ENCODE measurements around the gene FXYD7. TPM values are rescaled to one million over a fixed set of nuclear protein-coding genes. Genes with fewer than 3 reads are reported as not detected.

The FXYD7 gene
- total and polyA plus RNA-seq, 2 of the 13 experiments (the other 11 are each of a cell fraction or from before 2014, with no cell fraction given) = 0.55 TPM; not detected in 1

- TF ChIP-seq FOXA1 (IDR thresholded peaks at IDR 0.05) (no peak), FOXA1 (CRISPR knock-in tag; IDR thresholded peaks at IDR 0.05) (no peak), ZMYM2 (CRISPR knock-in tag; IDR thresholded peaks at IDR 0.05) (no peak), HMGXB4 (CRISPR knock-in tag; IDR thresholded peaks at IDR 0.05; ENCODE audit: borderline replicate concordance in 1 of 2, low read depth in 1 of 2) (no peak), SOX5 (CRISPR knock-in tag; IDR thresholded peaks at IDR 0.05; ENCODE audit: borderline replicate concordance) (no peak)
Observed at GRCh38 chr19:35202722-35203688, 60.0 kb downstream of the FXYD7 start (continued).

Small RNAs within 50 kb of the gene (small RNA-seq; reads per million reads assigned to genes)
- 0 reads per million in 3 experiments for gene AC020907.2 (ENCODE audit: insufficient read depth in 2 of 3, insufficient read length in 3 of 3, low read depth in 2 of 3, low replicate concordance in 1 of 3)

Other genes with a start within 250 kb of the FXYD7 start
- 4.4 and 6.2 TPM in 2 replicates for gene ZNF30, start 216.4 kb upstream of the FXYD7 start, total RNA-seq (2016; rRNA removed; fragmentation: Illumina TruSeq; extraction: Trizol)
- gene ZNF30, start 216.4 kb upstream of the FXYD7 start, polyA plus RNA-seq (2011; rRNA removed) = 2.1 and 2.3 TPM in 2 replicates
- 5.5 and 6.3 TPM in 2 replicates for gene ZNF792, start 179.0 kb upstream of the FXYD7 start, total RNA-seq (2016; rRNA removed; fragmentation: Illumina TruSeq; extraction: Trizol)
- gene ZNF792, start 179.0 kb upstream of the FXYD7 start, polyA plus RNA-seq (2011; rRNA removed) = 9.1 and 11.5 TPM in 2 replicates
- 8.0 and 14.7 TPM in 2 replicates for gene GRAMD1A, start 142.9 kb upstream of the FXYD7 start, total RNA-seq (2016; rRNA removed; fragmentation: Illumina TruSeq; extraction: Trizol)
- gene GRAMD1A, start 142.9 kb upstream of the FXYD7 start, polyA plus RNA-seq (2011; rRNA removed) = 171 and 181 TPM in 2 replicates
- gene SCN1B, start 112.8 kb upstream of the FXYD7 start, total RNA-seq (2016; rRNA removed; fragmentation: Illumina TruSeq; extraction: Trizol) = 1.5 and 2.7 TPM in 2 replicates
- gene SCN1B, start 112.8 kb upstream of the FXYD7 start, polyA plus RNA-seq (2011; rRNA removed) = 20.1 and 24.5 TPM in 2 replicates
- gene HPN, start 101.5 kb upstream of the FXYD7 start, total RNA-seq (2016; rRNA removed; fragmentation: Illumina TruSeq; extraction: Trizol) = 23.9 and 46.7 TPM in 2 replicates
- gene HPN, start 101.5 kb upstream of the FXYD7 start, polyA plus RNA-seq (2011; rRNA removed) = 261 and 364 TPM in 2 replicates
- gene FXYD3, start 27.4 kb upstream of the FXYD7 start, total RNA-seq (2016; rRNA removed; fragmentation: Illumina TruSeq; extraction: Trizol) = not detected in 2 replicates
- gene FXYD3, start 27.4 kb upstream of the FXYD7 start, polyA plus RNA-seq (2011; rRNA removed) = 4.9 and 5.5 TPM in 2 replicates
- gene LGI4, start 8.2 kb upstream of the FXYD7 start, total RNA-seq (2016; rRNA removed; fragmentation: Illumina TruSeq; extraction: Trizol) = not detected in 2 replicates
- gene LGI4, start 8.2 kb upstream of the FXYD7 start, polyA plus RNA-seq (2011; rRNA removed) = 2.8 and 4.2 TPM in 2 replicates
- gene FXYD1, start 4.4 kb upstream of the FXYD7 start, total RNA-seq (2016; rRNA removed; fragmentation: Illumina TruSeq; extraction: Trizol) = not detected in 2 replicates
- gene FXYD1, start 4.4 kb upstream of the FXYD7 start, polyA plus RNA-seq (2011; rRNA removed) = 27.0 and 31.2 TPM in 2 replicates
- not detected in 2 replicates for gene FXYD5, start 11.5 kb downstream of the FXYD7 start, total RNA-seq (2016; rRNA removed; fragmentation: Illumina TruSeq; extraction: Trizol)
- 0.65 and 0.91 TPM in 2 replicates for gene FXYD5, start 11.5 kb downstream of the FXYD7 start, polyA plus RNA-seq (2011; rRNA removed)
- not detected in 2 replicates for gene FAM187B, start 85.5 kb downstream of the FXYD7 start, total RNA-seq (2016; rRNA removed; fragmentation: Illumina TruSeq; extraction: Trizol)
- gene FAM187B, start 85.5 kb downstream of the FXYD7 start, polyA plus RNA-seq (2011; rRNA removed) = not detected in 2 replicates
- gene LSR, start 105.7 kb downstream of the FXYD7 start, total RNA-seq (2016; rRNA removed; fragmentation: Illumina TruSeq; extraction: Trizol) = 14.2 and 29.2 TPM in 2 replicates
- 79.2 and 111 TPM in 2 replicates for gene LSR, start 105.7 kb downstream of the FXYD7 start, polyA plus RNA-seq (2011; rRNA removed)
- gene USF2, start 125.7 kb downstream of the FXYD7 start, total RNA-seq (2016; rRNA removed; fragmentation: Illumina TruSeq; extraction: Trizol) = 44.8 and 54.9 TPM in 2 replicates
- gene USF2, start 125.7 kb downstream of the FXYD7 start, polyA plus RNA-seq (2011; rRNA removed) = 94.9 and 106 TPM in 2 replicates
- gene HAMP, start 139.3 kb downstream of the FXYD7 start, total RNA-seq (2016; rRNA removed; fragmentation: Illumina TruSeq; extraction: Trizol) = 25.7 and 47.6 TPM in 2 replicates
- gene HAMP, start 139.3 kb downstream of the FXYD7 start, polyA plus RNA-seq (2011; rRNA removed) = 36.1 and 73.0 TPM in 2 replicates
- gene MAG, start 148.9 kb downstream of the FXYD7 start, total RNA-seq (2016; rRNA removed; fragmentation: Illumina TruSeq; extraction: Trizol) = 0.80 and 1.3 TPM in 2 replicates
- 0.17 and 0.20 TPM in 2 replicates for gene MAG, start 148.9 kb downstream of the FXYD7 start, polyA plus RNA-seq (2011; rRNA removed)
- 0.49 and 0.71 TPM in 2 replicates for gene CD22, start 185.9 kb downstream of the FXYD7 start, total RNA-seq (2016; rRNA removed; fragmentation: Illumina TruSeq; extraction: Trizol)
- gene CD22, start 185.9 kb downstream of the FXYD7 start, polyA plus RNA-seq (2011; rRNA removed) = 0.98 and 1.7 TPM in 2 replicates
- gene FFAR1, start 204.6 kb downstream of the FXYD7 start, total RNA-seq (2016; rRNA removed; fragmentation: Illumina TruSeq; extraction: Trizol) = not detected in 2 replicates
- not detected in 2 replicates for gene FFAR1, start 204.6 kb downstream of the FXYD7 start, polyA plus RNA-seq (2011; rRNA removed)
- not detected in 2 replicates for gene FFAR3, start 215.2 kb downstream of the FXYD7 start, total RNA-seq (2016; rRNA removed; fragmentation: Illumina TruSeq; extraction: Trizol)
- gene FFAR3, start 215.2 kb downstream of the FXYD7 start, polyA plus RNA-seq (2011; rRNA removed) = not detected in 2 replicates
- gene GPR42, start 227.8 kb downstream of the FXYD7 start, total RNA-seq (2016; rRNA removed; fragmentation: Illumina TruSeq; extraction: Trizol) = not detected in 2 replicates
- not detected in 2 replicates for gene GPR42, start 227.8 kb downstream of the FXYD7 start, polyA plus RNA-seq (2011; rRNA removed)

All from HepG2 (cell line).